Uterus (tissue), 2 donors: ENCODE data around the gene GSG1L.

Experiments
- POLR2A ChIP-seq, 2 donors: fragments of 450-650 bp; IDR thresholded peaks; one replicate each; pipeline ENCODE4 v1.6.1; 2016; ENCODE audit warnings: antibody characterized with exemption in 2 of 2, mild to moderate bottlenecking in 1 of 2, moderate library complexity in 1 of 2
- TF ChIP-seq, protein P1 (sequence below), 4 experiments: fragments of 200-600 bp in 2 of 4; fragments of 450-650 bp in 2 of 4; sonication (generic) in 2 of 4; IDR thresholded peaks; one replicate each; pipeline ENCODE4 v1.5.1; 2016 to 2019; ENCODE audit warnings: antibody characterized with exemption in 4 of 4, mild to moderate bottlenecking in 2 of 4, moderate library complexity in 1 of 4

DNA sequence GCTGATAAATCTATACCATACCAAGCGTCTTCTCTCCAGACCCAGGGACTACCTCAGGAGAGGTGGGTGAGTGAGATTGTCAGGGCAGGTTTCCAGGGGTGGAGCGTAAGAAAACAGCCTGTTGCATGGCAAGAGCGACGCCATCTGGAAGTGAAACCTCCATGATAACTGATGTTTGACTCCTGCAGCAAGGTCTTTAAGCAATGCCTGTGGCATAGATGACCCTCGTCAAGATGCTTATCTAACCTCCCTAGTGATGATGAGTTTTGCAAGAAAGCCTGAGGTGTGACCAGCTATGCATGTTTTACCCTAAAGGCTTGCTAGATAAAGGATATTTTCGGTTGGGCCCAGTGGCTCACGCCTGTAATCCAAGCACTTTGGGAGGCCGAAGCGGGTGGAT lies 71.6 kb downstream of the GSG1L start:
- no peak for TF ChIP-seq POLR2A (IDR thresholded peaks at IDR 0.05)
- TF ChIP-seq, protein P1, sequence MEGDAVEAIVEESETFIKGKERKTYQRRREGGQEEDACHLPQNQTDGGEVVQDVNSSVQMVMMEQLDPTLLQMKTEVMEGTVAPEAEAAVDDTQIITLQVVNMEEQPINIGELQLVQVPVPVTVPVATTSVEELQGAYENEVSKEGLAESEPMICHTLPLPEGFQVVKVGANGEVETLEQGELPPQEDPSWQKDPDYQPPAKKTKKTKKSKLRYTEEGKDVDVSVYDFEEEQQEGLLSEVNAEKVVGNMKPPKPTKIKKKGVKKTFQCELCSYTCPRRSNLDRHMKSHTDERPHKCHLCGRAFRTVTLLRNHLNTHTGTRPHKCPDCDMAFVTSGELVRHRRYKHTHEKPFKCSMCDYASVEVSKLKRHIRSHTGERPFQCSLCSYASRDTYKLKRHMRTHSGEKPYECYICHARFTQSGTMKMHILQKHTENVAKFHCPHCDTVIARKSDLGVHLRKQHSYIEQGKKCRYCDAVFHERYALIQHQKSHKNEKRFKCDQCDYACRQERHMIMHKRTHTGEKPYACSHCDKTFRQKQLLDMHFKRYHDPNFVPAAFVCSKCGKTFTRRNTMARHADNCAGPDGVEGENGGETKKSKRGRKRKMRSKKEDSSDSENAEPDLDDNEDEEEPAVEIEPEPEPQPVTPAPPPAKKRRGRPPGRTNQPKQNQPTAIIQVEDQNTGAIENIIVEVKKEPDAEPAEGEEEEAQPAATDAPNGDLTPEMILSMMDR (IDR thresholded peaks at IDR 0.05), result no peak
